Activated naive CD4-positive, alpha-beta T cell treated with Interleukin-2 at 50 U/mL for 16 hours (primary cell): Measurements from ENCODE around the gene RASL12.
"Not testable (repeated sequence)": the region's sequence is repeated elsewhere in the genome, so short reads cannot be mapped to it uniquely, and the experiment has no call there.

ENCODE experiments used
- DNase-seq: peaks from one replicate; pipeline ENCODE4 v3.0.0-alpha.2; 2020

Gene RASL12

DNA sequence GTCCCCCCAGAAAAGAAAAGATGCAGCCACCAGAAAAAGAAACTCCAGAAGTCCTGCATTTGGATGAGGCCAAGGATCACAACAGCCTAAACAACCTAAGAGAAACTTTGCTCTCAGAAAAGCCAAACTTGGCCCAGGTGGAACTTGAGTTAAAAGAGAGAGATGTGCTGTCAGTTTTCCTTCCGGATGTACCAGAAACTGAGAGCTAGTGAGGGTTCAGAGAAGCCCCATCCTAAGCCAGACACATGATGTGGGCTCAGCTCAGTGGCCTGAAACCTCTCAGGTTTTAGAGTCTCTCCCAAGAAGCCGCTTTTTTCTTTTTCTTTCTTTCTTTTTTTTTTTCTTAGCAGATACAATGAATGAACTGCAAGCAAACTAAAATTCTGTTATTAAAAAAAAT is 14.8 kb downstream of the RASL12 start:
- DNase-seq, result no peak

GRCh38 chr15:65051266-65051665 is 16.5 kb downstream of the RASL12 start:
- no peak for DNase-seq

- DNase-seq, result no peak
These were observed 17.5 kb downstream of the RASL12 start for GRCh38 chr15:65050270-65050669.

DNA sequence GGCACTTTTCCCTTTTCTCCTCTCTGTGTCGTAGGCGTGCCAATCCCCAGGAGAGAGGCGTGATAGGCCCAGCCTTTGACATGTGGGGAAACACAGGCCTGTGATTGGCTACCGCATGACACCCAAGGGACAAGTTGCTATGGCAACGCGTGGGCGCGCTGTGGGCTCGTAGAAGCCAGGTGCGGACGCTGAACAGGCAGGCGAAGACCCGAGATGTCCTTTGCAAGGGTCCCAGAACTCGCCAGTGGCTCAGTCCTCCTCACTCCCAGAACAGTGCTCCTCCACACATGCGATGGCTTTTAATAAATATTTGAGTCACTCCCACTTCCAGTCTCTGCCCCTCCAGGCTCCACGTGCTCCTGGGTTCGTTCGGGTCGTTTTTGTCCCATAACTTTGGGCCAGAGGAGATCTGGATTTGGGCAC is 18.4 kb downstream of the RASL12 start:
- peak; percentile 89 for DNase-seq

GRCh38 chr15:65048241-65048640 is 19.6 kb downstream of the RASL12 start:
- DNase-seq, result no peak

DNA sequence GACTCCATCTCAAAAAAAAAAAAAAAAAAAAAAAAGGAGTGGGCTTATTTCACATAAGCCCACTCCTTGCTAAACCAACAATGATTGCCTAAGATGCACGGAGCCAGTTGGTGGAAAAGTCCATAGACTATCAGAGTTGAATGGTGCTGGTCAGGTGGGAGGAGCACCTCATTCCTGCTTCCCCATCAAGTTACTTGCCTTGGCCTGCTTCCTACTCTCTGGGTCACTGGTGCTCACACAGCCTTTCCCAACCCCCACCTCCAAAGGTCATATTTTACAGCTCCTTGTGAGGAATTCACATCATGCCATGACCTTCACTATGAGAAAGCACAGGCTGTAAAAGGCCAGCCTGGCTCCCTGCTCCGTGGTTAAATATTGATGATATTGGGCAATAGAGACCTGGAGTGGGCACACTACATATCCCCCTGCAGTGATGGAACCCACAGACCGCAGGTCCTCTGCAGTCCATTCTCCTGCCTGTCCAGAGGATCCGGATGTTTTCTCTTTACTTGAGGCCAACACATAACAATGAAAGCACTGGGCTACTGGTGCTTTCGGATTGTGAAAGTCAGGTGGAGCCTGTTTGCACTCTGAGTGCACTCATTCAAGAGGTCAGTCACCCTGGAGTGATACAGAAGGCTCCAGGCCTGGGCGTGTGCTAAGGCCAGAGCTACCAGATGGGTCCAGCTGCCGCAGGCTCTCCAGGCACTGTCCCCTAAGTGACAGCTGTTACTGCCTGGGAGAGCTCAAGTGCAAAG is 22.9 kb downstream of the RASL12 start, which contains the start of gene SLC51B:
Gene SLC51B, plus strand, starts transcription at position 664 of the 758 bp plus-strand sequence. CDS start 4,618 bp downstream, outside the sequence.
- no peak for DNase-seq

GRCh38 chr15:65044218-65044617 is 23.6 kb downstream of the RASL12 start:
- not testable (repeated sequence) for DNase-seq

DNA sequence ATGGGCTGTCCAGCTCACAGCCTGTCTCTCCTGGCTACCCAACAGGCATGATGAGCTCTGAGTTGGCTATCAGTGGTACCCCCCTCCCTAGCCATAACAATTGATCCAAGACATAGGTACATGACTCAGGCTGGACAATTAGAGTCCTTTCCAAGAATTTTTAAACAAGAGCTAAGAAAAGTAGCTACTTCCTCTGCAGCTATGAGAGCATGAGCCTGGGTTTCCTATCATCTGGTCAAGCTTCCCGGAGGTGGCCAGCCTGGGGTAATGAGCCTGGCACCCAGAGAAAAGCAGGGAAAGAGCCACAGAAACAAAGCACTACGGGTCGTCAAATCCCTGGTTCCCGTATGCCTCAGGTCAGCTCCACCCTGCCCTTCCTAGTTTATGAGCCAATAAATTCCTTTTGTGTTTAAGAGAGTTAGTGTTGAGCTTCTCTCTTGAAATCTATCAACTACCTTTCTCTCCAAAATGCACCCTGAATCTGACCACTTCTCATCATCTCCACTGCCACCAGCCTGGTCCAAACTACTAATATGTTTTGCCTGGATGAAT is 24.9 kb downstream of the RASL12 start:
- DNase-seq, result no peak

GRCh38 chr15:65041787-65042186 is 26.0 kb downstream of the RASL12 start:
- DNase-seq, result no peak

GRCh38 chr15:65040461-65040860 is 27.3 kb downstream of the RASL12 start:
- no peak for DNase-seq

GRCh38 chr15:65038836-65039235 is 29.0 kb downstream of the RASL12 start:
- no peak for DNase-seq

DNA sequence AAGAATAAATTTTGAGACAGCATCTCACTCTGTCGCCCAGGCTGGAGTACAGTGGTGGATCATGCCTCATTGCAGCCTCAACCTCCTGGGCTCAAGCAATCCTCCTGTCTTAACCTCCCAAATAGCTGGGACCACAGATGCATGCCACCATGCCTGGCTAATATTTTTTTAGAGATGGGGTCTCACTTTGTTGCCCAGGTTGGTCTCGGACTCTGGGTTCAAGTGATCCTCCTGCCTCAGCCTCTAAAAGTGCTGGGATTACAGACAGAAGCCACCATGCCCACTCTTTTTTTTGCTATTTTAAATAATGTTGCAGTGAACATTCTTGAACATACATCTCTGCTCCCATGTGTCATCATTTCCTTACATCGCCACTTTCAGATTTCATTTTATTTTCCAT is 29.4 kb downstream of the RASL12 start:
- no peak for DNase-seq

DNA sequence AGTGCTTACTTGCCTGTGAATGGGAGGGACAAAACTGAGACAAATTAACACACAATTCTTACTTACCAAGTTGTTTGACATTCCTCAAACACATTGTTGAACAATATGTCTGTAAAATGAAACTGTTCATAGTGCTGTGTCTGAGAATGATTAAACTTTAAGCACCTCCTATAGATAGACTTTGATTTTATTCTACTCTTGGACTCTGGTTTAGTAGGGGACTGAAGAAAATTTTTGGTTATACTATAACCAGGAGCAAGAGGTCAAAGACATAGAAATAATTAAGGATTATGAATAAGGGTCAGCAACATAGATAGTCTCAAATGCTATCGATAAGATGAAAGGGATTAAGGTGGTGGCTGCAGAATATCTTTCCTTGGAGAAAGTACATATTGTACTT is 30.5 kb downstream of the RASL12 start:
- no peak for DNase-seq

GRCh38 chr15:65034719-65035118 is 33.1 kb downstream of the RASL12 start:
- no peak for DNase-seq

GRCh38 chr15:65033659-65034269 is 34.0 kb downstream of the RASL12 start:
- DNase-seq, result no peak

DNA sequence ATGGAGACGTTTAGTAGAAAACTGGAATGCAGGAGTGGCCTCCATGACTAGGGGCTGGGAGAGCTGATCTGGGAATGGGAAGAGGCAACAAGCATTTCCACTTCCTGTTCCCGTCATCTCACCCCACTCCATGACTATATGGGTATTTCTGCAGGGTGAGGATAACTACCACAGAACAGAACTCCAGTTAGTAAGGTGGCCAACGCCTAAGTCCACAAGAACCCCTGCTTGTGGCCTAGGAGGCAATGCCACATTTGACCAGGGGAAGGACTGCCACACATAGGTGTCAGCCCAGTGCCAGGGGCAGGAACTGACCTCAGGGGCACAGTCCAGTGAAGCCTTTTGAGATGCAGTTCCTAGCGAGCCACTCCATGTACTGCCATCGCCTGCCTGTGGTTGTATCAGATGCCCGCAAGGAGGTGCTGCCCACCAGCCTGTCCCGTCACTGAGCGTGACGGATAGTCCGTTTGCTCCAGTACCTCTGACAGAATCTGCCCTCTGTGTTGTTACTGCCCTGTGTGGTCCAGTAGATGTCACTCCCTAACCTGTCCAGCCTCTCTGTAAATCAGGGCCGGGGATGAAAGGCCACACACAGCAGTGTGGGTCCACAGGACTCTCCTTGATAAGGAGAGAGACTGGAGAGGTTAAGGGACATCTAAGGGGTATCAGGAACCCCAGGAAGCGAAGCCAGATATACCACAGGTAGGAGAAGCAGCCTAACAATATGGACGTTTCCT is 34.8 kb downstream of the RASL12 start:
- peak; percentile 38 for DNase-seq

- DNase-seq, result no peak
These were observed 38.0 kb downstream of the RASL12 start for GRCh38 chr15:65029736-65030208.

DNA sequence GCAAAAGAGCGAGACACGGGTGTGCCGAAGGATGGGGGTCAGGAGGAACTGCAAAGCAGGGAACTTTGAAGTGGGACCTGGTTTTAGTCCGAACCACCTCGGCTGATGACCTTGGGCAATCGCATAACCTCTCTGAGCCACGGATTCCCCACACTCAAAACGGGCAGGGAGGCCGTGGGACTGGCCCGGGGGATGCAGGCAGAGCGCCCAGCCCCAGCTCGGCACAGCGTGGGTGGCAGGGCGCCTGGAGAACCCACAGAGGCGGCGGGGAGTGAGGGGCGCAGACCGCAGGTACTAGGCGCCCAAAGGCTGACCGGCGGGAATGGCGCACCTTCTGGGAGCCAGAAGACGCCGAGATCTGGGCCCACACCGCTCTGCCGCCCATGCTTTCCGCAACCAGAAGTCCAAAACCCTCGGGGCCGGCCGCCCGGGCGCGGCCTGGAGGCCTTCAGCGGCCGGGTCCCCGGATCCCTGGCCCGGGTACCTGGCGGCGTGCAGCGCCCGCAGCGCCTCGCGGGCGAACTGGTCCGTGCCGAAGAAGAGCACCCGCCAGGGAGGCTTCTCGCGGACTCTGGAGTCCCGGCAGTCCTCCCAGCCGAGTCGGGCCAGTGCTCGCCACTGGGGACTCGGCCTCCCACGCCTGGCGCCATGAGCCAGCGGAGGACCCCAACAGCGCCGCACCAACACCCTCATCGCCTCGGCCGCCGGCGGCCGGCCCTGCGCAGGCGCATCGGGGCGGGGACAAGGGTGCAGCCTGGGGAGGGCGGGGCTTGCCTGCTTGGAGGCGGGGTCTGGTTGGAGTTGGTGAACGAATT is 38.7 kb downstream of the RASL12 start, which contains the start of gene MTFMT:
Gene MTFMT, minus strand, starts transcription at position 719 of the 815 bp plus-strand sequence. Its CDS starts 26 bp downstream, at position 693.
- peak; percentile 95 for DNase-seq

DNA sequence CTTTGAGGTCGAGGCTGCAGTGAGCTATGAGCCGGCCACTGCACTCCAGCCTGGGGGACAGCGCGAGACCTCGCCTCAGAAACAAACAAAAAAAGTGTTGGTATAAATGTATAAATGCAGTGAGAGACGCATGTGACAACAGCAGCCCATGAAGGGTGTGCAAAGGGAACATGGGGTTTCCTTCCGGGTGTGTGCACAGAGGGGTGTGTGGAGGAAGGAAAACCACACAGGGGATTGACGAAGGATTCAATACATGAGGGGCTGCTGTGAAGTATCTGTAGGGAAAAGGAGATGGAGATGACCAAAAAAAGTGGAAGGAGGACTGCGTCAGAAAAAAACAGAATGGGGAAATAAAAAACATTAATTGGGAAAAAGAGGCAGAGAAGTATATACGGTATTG is 39.5 kb downstream of the RASL12 start:
- DNase-seq, result no peak

- DNase-seq, result no peak
These were observed 40.2 kb downstream of the RASL12 start for GRCh38 chr15:65027593-65027992.

GRCh38 chr15:65026756-65027155 is 41.0 kb downstream of the RASL12 start:
- DNase-seq, result no peak

DNA sequence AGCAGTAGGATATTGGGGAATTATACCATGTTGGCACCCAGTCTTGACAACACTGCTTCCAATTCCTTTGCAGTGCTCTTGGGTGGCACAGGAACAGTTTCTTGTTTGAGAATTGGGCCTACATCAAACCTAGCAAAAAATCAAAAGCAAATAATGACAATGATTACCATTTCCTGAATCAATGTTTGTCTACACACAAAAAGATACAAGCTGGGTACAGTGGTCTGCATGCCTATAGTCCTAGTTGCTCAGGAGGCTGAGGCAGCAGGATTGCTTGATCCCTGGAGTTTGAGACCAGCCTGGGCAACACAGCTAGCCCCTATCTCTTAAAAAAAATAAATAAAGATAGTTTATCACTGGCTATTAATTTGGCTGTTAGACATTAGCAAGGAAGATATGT is 46.3 kb downstream of the RASL12 start:
- DNase-seq, result no peak
